Activated CD4-positive, alpha-beta T cell treated with anti-CD3 and anti-CD28 coated beads, Interleukin-2, amount 50 U/mL, for 16 hours (primary cell): ENCODE results near the gene CRAT.
"Not testable (repeated sequence)": the region's sequence is repeated elsewhere in the genome, so short reads cannot be mapped to it uniquely, and the experiment has no call there.

Experiments
- DNase-seq: peaks from one replicate; pipeline ENCODE4 v3.0.0-alpha.2; 2020

Gene CRAT

DNA sequence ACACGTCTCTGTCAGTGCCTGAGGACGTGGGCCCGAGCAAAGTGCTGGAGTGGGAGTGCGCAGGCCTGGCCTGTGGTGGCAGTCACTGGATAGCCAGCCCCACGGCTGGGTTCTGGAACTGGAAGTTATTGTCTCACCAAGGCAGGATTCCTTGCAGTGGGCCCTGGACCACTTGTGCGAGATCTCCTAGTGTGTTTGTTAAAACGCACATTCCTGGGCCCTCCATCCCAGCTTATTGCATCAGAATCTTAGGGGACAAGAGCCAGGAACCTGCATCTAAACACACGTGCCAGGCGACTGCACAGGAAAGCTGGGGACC lies 27.5 kb upstream of the CRAT start:
- DNase-seq: no peak

DNA sequence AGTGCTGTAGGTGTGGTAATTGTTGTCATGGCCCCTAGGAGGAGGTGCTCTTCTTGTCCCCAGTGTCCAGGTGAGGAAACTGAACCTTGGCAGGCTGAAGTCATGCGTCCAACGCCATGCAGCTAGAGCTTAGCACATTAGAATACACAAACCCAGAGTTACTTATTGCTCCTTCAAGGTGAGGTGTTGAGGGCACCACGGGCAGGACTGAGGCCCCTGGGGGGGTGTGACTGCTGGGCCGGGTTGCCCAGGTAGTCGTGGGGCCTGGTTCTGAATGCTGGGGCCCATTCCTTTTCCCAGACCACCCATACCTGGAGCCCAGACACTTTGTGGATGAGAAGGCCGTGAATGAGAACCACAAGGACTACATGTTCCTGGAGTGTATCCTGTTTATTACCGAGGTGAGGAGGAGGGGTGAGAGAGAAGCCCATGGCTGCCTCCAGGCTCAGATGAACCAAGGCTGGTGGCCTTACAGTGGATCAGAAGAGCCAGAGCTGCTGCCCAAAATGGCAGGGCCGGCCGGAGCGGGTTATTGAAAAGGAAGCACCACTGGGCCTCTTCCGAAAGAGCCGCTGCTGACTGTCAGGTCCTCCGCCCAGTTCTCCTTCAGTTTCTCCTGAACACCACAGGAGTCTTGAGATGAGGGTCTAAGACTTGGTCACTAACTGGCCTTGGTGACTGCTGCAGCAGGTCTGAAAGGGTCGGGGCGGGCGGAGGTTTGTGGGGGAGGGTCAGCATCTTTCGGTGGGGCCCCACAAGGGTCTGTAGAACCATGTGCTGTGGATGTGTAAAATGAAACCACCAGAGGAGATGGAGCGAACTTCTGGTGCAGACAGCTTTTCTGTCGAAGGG lies 26.9 kb upstream of the CRAT start:
- no peak for DNase-seq

DNA sequence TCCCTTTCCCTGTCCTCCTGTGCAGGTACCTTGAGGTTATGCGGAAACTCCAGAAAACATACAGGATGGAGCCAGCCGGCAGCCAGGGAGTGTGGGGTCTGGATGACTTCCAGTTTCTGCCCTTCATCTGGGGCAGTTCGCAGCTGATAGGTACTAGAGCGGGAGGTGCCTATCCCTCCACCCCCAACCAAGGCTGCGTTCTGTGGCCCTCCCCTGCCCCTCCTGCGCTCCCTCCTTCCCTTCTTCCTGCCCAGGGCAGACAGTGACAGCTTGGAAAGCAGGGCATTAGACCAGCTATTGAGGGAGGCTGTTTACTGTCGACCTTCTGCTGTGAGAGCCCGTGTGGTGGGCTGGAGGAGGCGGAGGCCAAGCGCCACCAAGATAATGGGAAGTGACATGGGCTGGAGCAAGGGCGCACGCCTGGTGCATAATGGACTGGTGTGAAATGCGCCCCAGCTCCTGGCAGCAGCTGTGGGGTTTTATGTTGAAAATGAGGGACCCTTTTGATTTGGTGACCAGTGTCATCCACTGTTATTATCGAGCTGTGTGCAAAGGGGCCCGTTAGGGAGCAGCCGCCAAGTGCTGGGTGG lies 25.9 kb upstream of the CRAT start:
- DNase-seq: no peak

DNA sequence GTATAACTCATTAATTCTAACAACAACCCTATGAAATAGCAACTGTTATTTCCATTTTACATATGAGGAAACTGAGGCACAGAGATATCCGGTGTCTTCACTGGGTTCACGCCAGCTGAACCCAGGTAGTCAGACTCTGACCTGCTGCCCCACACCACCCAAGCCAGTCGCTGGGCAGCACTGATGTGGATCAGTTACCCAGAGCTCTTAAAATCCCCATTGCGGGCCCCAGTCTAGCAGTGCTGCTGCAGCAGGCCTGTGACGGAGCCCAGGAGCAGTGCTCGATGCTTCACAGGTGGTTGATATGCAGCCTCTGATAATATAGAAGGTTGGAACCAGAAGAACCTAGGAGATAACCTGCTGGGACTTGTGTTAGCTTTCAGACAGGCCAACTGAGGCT lies 24.9 kb upstream of the CRAT start:
- DNase-seq: no peak

DNA sequence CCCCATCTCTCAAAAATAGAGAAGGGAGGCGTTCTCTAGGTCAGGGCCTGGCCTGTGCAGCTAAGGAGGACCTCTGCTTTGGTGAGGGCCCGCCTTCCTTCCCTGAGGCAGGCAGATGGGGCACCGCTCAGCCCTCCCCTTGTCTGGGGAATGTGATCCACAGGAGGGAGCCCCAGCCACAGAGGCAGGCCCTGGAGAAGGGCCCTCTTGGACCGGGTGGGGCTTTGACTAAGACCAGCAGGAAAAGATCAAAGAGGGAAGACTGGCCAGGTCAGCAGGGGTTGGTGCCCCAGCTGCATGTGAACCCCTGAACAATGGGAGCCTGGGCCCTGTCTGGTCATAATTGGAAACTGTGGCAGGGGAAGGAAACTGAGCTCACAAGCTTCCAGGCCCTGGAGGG lies 22.5 kb upstream of the CRAT start:
- no peak for DNase-seq

DNA sequence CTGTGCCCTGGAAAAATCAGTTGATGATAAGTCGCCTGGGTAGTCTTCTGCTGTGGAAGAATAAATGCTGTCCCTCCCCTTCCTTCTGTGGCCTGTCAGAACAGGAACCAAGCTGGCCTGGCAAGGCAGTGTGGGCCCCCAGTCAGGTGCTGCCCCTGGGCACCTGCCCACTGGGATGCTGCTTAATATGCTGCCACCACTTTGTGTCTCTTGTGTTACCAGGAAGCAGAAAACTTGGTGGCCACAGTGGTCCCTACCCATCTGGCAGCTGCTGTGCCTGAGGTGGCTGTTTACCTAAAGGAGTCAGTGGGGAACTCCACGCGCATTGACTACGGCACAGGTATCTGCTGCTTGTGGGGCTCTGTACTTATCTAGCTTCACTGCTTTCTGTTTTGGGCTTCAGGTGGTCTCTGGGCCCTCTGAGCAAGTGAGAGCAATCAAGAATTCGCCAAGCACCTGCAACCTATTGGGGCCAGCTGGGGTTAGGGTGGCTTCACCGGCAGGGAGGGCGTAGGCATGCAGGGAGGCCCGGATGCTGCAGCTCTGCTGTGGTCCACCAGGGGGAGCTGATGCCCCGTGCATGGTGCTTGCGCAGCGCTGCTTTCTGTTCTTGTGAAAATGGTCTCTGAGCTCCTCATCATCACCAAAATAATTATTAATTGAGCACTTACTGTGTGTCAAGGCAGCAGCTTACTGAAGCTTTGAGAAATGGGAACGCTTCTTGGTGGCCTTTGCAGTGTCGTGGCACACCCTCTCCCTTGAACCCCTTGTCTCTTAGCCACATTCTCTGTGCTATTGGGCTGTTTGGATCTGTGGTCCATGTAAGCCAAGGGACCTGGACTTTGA lies 20.9 kb upstream of the CRAT start:
- DNase-seq: peak; percentile 83

DNA sequence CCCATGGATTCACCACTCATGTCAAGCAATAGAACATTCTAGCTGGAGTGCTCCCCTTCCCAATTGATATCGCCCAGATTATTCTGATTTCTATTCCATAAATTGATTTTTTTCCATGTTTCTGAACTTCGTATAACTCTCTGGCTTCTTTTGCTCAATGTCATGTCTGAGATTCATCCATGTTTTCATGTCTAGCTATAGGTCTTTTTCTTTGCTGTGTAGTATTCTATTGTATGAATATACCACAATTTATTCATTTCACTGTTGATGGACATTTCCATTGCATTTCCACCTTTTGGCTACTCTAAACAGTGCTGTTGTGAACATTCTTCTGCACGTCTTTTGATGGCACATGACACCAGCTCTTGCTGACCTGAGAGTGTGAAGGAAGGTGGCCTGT lies 20.2 kb upstream of the CRAT start:
- no peak for DNase-seq

DNA sequence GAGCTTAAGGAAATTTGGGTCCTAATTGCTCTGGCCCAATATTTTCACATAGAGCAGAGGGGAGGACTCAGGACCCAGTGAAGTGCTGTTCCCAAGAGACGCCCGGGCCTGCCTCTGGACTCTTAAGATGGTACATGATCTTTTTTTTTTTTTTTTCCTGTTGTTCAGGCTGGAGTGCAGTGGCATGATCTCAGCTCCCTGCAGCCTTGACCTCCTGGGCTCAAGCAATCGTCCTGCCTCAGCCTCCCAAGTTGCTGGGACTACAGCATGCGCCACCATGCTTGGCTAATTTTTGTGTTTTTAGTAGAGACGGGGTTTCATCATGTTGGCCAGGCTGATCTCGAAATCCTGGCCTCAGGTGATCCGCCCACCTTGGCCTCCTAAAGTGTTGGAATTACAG lies 19.7 kb upstream of the CRAT start:
- not testable (repeated sequence) for DNase-seq

DNA sequence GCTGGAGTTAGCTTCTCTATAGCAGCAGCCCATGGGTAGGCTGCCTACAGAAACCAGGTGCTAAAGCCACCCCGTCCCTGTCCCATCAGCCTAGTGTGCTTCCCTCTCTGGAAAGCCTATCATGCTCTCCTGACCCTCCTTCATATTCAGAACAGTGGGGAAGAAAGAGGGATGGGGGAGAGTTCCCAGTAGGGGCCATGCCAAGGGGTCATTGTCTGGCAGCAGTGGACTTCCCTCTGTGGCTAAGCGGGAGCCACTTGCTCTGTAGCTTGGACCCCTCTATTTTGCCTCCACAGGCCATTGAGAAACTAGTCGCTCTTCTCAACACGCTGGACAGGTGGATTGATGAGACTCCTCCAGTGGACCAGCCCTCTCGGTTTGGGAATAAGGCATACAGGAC lies 18.1 kb upstream of the CRAT start:
- no peak for DNase-seq

DNA sequence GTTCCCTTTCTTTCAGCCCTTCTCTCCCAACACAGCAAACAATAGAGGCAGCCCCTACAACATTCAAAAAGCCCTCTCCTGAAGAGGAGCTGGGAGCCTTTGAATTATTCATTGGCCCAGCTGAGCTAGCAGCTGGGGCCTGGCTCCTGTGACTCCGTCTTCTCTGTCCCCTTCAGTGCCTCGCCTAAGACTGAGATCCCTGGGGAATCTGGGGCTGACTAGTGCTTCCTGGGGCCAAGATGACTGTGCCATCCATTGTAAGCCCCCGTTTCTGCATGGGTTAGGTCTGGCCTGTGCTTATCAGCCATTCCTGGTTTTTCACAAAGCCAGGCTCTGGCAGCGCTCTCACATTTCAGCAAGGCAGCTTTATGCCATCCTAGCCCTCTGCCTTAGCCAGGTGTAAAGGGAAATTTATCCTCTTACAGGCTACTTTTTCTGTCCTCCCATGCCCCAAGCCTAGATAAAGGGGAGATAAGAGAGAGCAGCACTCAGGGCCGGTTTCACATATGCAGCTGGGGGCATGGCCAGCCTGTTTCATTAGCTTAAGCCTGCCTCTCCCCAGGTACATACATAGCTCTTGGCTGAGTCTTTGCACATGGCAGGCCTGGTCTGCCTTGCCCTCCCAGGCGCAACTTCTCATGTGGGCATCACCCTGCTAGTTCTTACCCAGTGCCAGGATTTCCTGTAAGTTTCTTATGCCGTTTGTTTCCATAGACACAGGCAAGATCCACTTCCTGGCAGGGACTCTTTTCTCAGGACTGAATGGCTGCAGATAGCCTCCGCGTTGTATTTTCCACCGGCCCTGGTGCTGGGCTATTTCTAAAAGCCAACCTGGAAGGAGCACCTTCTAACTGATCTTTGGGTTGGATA lies 16.4 kb upstream of the CRAT start:
- no peak for DNase-seq

DNA sequence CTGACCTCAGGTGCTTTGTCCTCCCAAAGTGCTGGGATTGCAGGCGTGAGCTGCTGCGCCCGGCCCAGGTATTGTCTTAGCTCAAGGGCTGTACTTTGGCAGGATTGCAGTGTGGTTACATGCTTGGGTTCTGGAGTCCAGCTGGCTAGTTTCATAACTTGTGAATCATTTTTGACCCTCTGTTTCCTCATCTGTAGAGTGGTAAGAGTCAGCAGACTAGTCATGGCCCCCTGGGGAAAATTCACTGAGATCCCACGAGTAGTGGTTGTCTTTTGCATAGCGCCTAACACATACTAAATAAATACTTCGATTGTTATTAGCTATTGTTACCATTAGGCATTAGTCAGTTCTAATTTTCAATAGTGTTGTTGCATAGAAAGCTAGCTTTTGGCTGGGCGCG lies 14.9 kb upstream of the CRAT start:
- no peak for DNase-seq

DNA sequence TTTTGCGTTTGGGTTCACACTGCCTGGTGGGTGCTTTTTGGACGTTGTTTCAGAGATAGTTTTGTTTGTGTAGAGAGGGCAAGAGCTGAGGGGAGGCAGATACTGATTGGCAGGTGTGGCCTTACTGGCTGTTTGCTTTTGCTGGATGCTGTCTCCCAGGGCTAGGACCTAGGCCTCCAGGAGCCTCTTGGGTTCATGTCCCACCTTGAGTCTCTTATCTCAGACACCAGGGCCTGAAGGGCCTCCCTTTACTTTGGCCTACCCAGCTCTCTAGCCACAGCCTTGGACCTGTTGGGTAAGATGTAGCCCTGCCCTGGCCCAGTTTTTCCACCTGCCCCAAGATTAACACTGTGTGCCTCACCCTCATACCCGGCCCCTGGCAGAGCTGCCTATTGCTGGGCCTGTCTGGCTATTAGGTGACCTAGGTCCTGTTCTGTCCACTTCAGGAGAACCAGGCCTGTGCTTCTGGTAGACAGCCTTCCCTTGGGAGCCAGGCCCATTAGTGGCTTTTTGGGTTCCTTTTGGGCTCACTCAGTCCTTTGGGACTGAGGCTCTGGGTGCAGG lies 14.0 kb upstream of the CRAT start:
- no peak for DNase-seq

DNA sequence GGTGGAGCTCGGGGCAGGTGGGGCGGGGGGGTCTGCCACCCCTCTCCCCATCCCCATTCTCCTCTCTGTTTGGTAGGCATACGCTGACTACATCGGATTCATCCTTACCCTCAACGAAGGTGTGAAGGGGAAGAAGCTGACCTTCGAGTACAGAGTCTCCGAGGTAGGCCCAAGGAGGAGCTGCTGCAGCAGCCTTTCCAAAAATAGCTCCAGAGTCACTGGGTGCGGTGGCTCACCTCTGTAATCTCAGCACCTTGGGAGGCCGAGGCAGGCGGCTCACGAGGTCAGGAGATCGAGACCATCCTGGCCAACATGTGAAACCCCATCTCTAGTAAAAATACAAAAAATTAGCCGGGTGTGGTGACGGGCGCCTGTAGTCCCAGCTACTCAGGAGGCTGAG lies 12.4 kb upstream of the CRAT start:
- not testable (repeated sequence) for DNase-seq

DNA sequence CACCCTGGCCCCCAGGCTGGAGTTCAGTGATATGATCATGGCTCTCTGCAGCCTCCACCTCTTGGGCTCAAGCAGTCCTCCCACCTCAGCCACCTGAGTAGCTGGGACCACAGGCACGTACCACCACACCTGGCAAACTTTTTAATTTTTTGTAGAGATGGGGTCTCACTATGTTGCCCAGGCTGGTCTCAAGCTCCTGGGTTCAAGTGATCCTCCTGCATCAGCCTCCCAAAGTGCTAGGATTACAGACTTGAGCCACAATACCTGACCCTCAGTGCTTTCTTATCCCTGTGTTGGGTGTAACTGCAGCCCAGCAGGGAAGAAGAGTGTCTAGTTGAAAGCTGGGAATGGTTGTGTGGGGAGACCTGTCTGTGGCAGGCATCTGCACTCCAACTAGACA lies 11.5 kb upstream of the CRAT start:
- no peak for DNase-seq

DNA sequence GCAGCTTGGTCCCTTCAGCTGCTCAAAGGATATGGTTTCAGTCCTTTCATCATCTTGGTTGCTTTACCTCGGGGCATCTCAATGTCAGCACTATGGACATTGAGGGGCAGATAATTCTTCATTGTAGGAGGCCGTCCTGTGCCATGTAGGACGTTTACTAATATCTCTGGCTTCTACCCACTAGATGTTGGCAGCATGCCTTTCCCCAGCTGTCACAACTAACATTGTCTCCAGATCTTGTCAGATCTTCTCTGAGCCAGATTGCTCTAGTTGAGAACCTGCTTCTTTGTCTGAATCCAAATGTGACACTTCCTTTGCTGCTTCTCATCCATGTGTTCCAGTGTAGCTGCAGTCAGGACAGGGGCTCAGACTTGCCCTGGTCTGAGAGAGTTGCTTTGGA lies 10.9 kb upstream of the CRAT start:
- no peak for DNase-seq

DNA sequence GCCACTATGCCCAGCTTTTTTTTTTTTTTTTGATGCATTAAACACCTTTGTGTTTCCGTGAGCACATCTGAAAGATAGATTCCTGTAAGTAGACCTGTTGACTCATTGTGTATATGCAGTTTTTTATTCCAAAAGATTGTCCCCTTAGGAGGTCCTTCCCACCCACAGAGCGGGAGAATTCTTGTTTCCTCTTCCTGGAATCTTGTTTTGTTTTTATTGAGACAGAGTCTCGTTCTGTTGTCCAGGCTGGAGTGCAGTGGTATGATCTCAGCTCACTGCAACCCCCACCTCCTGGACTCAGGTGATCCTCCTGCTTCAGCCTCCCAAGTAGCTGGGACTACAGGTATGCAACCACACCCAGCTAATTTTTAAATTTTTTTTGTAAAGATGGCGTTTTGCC lies 8.2 kb upstream of the CRAT start:
- DNase-seq: no peak

DNA sequence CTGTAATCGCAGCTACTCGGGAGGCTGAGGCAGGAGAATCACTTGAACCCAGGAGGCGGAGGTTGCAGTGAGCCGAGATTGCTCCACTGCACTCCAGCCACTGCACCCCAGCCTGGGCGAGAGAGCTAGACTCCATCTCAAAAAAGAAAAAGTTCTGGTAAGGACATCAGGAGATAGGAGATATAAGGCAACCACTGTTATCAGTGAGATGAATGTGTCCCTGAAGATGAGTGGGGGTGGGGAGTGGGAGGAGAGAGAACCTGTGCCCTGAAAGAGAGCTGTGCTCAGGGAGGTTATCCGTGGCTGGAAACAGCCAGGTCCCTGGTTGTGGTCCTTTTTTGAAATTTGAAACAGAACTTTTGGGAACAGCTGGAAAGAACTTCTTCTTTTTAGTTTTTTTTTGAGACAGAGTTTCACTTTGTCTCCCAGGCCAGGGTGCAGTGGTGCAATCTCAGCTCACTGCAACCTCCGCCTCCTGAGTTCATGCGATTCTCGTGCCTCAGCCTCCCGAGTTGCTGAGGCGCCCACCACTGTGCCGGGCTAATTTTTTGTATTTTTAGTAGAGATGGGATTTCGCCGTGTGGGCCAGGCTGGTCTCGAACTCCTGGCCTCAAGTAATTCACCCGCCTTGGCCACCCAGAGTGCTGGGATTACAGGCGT lies 3.2 kb upstream of the CRAT start:
- no peak for DNase-seq

DNA sequence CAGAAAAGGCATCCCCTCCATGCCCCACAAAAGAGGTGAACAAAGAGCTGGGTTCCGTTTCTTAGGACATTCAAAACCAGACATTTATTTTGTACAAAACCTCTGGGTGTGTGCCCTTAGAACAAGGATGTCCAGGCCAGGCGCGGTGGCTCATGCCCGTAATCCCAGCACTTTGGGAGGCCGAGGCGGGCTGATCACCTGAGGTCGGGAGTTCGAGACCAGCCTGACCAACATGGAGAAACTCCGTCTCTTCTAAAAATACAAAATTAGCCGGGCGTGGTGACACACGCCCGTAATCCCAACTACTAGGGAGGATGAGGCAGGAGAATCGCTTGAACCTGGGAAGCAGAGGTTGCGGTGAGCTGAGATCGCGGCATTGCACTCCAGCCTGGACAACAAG lies 1.9 kb upstream of the CRAT start:
- DNase-seq: not testable (repeated sequence)

DNA sequence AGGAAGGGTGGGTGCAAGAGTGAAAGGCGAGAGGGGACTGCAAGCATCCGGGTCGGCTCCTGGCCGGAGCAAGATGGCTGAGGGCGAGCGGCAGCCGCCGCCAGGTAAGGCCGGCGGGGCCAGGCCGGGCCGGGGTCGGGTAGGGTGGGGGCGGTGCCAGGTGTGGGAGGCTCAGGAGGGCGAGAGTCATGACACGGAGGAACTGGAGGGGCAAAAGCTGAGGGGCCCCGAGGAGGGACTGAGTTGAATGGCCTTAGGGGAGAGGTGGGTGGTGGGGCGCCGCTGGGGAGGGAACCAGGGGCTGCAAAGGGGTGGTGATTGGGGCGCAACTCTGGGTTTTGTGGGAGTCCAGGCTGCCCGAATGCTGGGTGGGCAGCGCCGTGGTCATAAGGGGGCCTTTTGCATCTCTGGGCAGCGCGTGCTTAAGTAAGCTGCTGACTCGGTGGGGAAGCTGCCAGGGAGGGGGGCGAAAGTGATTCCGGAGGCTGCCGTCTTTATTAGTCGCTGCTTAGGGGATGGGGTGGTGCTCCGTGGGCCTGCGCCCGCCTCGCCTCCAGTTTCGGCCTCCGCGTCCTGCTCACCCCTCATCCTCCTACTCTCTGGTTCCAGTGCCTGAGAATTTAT lies 1.0 kb upstream of the CRAT start:
- peak; percentile 26 for DNase-seq

DNA sequence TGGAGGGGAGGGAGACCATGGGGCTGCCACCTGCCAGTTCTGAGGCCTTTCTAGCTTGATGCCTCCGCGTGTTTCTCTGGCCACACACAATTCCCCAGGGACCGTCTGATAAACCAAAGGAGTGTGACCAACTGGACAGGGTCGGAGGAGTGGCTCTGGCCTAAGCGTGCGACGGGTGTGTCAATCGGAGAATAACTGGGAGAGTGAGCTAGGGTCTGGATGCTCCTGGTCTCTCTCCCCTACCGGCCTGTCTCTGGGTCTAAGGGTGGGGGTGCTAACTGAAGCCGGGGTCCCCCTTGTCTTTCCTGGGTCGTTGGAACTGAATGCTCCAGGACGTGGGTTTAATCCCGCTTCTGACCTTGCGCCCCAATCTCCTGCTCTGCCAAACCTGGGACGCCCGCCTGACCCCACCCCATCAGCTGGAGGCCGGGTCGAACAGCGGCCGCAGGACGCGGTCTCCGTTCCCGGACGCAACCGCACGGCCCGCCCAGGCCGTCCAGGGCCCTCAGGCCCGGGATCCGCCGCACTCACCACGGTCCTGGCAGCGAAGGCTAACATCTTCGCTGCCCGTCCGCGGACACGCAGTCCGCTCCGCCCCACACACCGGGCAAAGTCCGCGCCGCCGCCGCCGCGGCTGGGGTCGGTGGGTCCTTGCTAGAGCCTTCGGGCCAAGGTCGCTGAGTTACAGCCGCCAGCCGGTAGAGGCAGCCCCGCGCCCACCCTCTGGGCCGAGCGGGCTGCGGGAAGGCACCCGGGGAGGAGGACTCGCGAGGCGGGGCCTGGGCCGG lies 447 bp downstream of the CRAT start:
- DNase-seq: no peak

DNA sequence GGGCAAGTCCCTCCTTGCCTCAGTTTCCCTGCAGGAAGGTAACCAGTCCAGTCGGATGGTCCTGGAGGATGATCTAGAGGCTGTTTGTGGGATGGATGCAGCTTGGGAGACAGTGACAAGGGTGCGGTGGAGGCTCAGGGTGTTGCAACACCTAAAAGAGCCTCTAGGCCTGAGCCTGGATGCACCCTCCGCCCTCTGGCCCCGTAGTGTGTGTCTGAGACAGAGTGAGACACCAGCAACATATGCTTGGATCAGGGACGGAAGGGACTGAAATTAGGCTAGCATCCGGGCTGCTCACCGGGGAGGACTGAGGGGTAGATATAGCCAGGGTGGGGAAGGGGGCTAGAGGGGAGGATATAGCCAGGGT lies 1.1 kb downstream of the CRAT start:
- DNase-seq: no peak
